Measurements from ENCODE around the gene MACROD1.

GRCh38 chr11:64083398-64084080 lies 82.4 kb downstream of the MACROD1 start:
- TF ChIP-seq POLR2A (IDR thresholded peaks at IDR 0.05; ENCODE audit: low read length) (no peak), GATA1 (IDR thresholded peaks at IDR 0.05; ENCODE audit: low read depth, low read length) (no peak)

Data from erythroblast (primary cell).